Lower leg skin (tissue), 3 donors: ENCODE data around the gene ARHGEF11.

Source experiments
- POLR2A ChIP-seq, 2 donors: fragments of 450-650 bp; IDR thresholded peaks; one replicate each; pipeline ENCODE4 v1.6.1; 2016 to 2017; ENCODE audit warnings: antibody characterized with exemption in 2 of 2, mild to moderate bottlenecking in 1 of 2, moderate library complexity in 1 of 2
- TF ChIP-seq, protein P1 (sequence below), 3 donors: fragments of 450-650 bp; IDR thresholded peaks; one replicate each; pipeline ENCODE4 v1.5.1; 2016; ENCODE audit warnings: antibody characterized with exemption in 3 of 3, mild to moderate bottlenecking in 3 of 3, moderate library complexity in 2 of 3

DNA sequence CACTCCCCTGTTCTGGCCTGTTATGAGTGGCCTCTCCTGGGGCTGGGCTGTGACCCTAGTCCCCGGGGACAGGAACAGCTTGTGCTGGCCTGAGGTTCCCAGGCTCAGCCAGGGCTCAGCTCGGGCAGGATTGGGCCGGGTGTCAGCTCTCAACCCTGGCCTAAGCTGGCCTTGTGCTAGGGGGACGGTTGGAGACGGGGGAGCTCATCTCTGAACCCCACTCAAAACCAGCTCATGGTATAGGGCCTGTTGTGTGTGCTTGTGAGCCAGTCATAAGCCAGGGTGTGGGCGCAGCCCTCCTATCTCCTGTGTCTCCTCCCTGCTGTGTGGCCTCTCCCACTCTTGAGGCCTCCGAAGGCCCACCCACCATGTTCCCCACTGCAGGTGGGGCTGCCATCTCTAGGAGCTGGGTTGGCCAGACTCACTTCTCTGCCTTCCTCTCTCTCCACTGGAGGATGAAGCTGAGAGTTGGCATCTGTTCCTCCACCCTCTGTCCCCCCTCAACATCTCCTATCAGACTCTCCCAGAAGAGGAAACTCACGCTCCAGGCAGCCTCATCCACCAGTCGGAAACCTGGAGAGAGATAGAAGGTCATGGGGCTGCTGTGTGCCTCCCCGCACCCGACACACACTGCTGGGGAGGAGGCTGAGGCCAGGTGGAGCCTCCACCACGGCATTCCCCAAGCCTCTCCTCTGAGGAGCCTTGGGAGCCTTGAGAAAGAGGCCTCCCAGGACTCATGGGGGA lies 150.7 kb downstream of the ARHGEF11 start:
- TF ChIP-seq, protein P1, sequence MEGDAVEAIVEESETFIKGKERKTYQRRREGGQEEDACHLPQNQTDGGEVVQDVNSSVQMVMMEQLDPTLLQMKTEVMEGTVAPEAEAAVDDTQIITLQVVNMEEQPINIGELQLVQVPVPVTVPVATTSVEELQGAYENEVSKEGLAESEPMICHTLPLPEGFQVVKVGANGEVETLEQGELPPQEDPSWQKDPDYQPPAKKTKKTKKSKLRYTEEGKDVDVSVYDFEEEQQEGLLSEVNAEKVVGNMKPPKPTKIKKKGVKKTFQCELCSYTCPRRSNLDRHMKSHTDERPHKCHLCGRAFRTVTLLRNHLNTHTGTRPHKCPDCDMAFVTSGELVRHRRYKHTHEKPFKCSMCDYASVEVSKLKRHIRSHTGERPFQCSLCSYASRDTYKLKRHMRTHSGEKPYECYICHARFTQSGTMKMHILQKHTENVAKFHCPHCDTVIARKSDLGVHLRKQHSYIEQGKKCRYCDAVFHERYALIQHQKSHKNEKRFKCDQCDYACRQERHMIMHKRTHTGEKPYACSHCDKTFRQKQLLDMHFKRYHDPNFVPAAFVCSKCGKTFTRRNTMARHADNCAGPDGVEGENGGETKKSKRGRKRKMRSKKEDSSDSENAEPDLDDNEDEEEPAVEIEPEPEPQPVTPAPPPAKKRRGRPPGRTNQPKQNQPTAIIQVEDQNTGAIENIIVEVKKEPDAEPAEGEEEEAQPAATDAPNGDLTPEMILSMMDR (IDR thresholded peaks at IDR 0.05), result no peak
- no peak for TF ChIP-seq POLR2A (IDR thresholded peaks at IDR 0.05)
